Upper lobe of left lung (tissue), 6 donors: ENCODE measurements around the gene SLC2A3. TPM values are rescaled to one million over a fixed set of nuclear protein-coding genes. Genes with fewer than 3 reads are reported as not detected.

ENCODE experiments used
- ATAC-seq, 2 donors: fragments of 200-7000 bp; cut with Tn5 transposase; one replicate each; pipeline ENCODE4 v1.9.1; 2022; ENCODE audit warnings: mild to moderate bottlenecking in 2 of 2, moderate library complexity in 2 of 2; ENCODE audit not compliant: low FRiP score in 2 of 2
- DNase-seq, 2 donors: peaks; one replicate each; pipeline ENCODE4 v3.0.0-alpha.2; 2019 to 2020
- H3K27ac ChIP-seq, 4 donors: fragments of 200-600 bp; sonication (generic); one replicate each; pipeline ENCODE4 v1.5.1; 2016 to 2019
- H3K27me3 ChIP-seq, 4 donors: fragments of 200-600 bp; sonication (generic); one replicate each; pipeline ENCODE4 v1.5.1; 2017 to 2019
- H3K36me3 ChIP-seq, 4 donors: fragments of 200-600 bp; sonication (generic); one replicate each; pipeline ENCODE4 v1.5.1; 2016 to 2019
- H3K4me1 ChIP-seq, 4 donors: fragments of 200-600 bp; sonication (generic); one replicate each; pipeline ENCODE4 v1.5.1; 2018 to 2019
- H3K4me3 ChIP-seq, 4 donors: fragments of 200-600 bp; sonication (generic); one replicate each; pipeline ENCODE4 v1.5.1; 2017 to 2019; ENCODE audit warnings: mild to moderate bottlenecking in 2 of 4, moderate library complexity in 1 of 4
- H3K9me3 ChIP-seq, 4 donors: fragments of 200-600 bp; sonication (generic); one replicate each; pipeline ENCODE4 v1.5.1; 2018 to 2019
- CTCF ChIP-seq, 6 experiments: fragments of 450-650 bp in 4 of 6; fragments of 200-600 bp in 2 of 6; sonication (generic) in 2 of 6; IDR thresholded peaks; one replicate each; pipeline ENCODE4 v1.5.1; 2016 to 2019; ENCODE audit warnings: antibody characterized with exemption in 6 of 6
- EP300 ChIP-seq, 4 donors: sonication (generic); formaldehyde crosslinking; IDR thresholded peaks; one replicate each; pipeline ENCODE4 v1.5.1; 2017; ENCODE audit warnings: antibody characterized with exemption in 4 of 4, control low read depth in 2 of 4
- POLR2A ChIP-seq, 4 donors: fragments of 450-650 bp; IDR thresholded peaks; one replicate each; pipeline ENCODE4 v1.5.1; 2016 to 2017; ENCODE audit warnings: antibody characterized with exemption in 4 of 4, mild to moderate bottlenecking in 2 of 4
- POLR2AphosphoS5 ChIP-seq, 2 donors: sonication (generic); formaldehyde crosslinking; IDR thresholded peaks; one replicate each; pipeline ENCODE4 v1.5.1; 2017; ENCODE audit warnings: antibody characterized with exemption in 2 of 2
- WGBS, 2 donors: methylation state at CpG; one replicate each; pipeline ENCODE4 v1.1.5; 2017 to 2018; 5-methylcytosine and 5-hydroxymethylcytosine counted together
- small RNA-seq, 4 donors: library from RNA; depleted of rRNA; stranded (forward); fragments of <200 nt; gene quantifications; one replicate each; pipeline ENCODE3, GENCODE V24; 2016
- total RNA-seq, 6 donors: library from RNA; depleted of rRNA in 4 of 6; stranded (reverse); fragments of >200 nt in 4 of 6; gene quantifications; one replicate each; pipeline versions ENCODE4 v1.1.0 to v1.2.1, GENCODE V29; 2016 to 2021
- donor health status: DM: no; HTN: no; CAD: no; lungs with moderate emphysema.
- donor health status: DM: no; HTN: yes; CAD: no; lungs with severe emphysema.

The SLC2A3 gene
- total RNA-seq, 6 donors from 2014 or later, result 43.0 to 148 (median 63.4) TPM

GRCh38 chr12:7879246-7879645 is 56.7 kb downstream of the SLC2A3 start:
- Histone ChIP-seq H3K4me3 (no peak overlapping the region), H3K27ac (no peak overlapping the region), H3K4me1 (no peaks in the 10 kb centered on the region), H3K9me3 (no peaks in the 10 kb centered on the region), H3K27me3 (no peaks in the 10 kb centered on the region), H3K36me3 (no peaks in the 10 kb centered on the region)
- DNase-seq (no peak), ATAC-seq (no peak)
- WGBS, 2 donors, result 97 to 99% methylated on average over 3 of the region's 3 CpGs
- no peak for TF ChIP-seq CTCF (IDR thresholded peaks at IDR 0.05)
- no peak for TF ChIP-seq EP300 (IDR thresholded peaks at IDR 0.05)
- no peak for TF ChIP-seq POLR2A (IDR thresholded peaks at IDR 0.05)
- TF ChIP-seq POLR2AphosphoS5 (IDR thresholded peaks at IDR 0.05), result no peak

- no peaks in the 10 kb centered on the region for H3K9me3 ChIP-seq
- 87 to 90% methylated on average over 8 of the region's 8 CpGs for WGBS, 2 donors
- DNase-seq (no peak), ATAC-seq (no peak)
- TF ChIP-seq EP300 (IDR thresholded peaks at IDR 0.05) (no peak), POLR2A (IDR thresholded peaks at IDR 0.05) (no peak), POLR2AphosphoS5 (IDR thresholded peaks at IDR 0.05) (no peak), CTCF (IDR thresholded peaks at IDR 0.05) (no peak)
- H3K4me1 ChIP-seq, result peaks cover 0 to 3% (median 0%) of the 10 kb centered on the region in 4 donors
- peaks cover 0 to 10% (median 6%) of the 10 kb centered on the region in 4 donors for H3K27me3 ChIP-seq
- H3K36me3 ChIP-seq, result no peaks in the 10 kb centered on the region
- H3K4me3 ChIP-seq, result no peak overlapping the region
- no peak overlapping the region for H3K27ac ChIP-seq
Observed at GRCh38 chr12:7877420-7877819, 58.6 kb downstream of the SLC2A3 start.

- WGBS, 2 donors, result 19 to 53% methylated on average over 8 to 63 of the region's 65 CpGs
- peak in 1 of 2 donors; percentile 82 for DNase-seq
- H3K27me3 ChIP-seq, result peaks cover 0 to 14% (median 6%) of the 10 kb centered on the region in 4 donors
- no peak for TF ChIP-seq POLR2AphosphoS5 (IDR thresholded peaks at IDR 0.05)
- TF ChIP-seq CTCF (IDR thresholded peaks at IDR 0.05), result no peak
- no peak for TF ChIP-seq EP300 (IDR thresholded peaks at IDR 0.05)
- TF ChIP-seq POLR2A (IDR thresholded peaks at IDR 0.05), result no peak
- peak in 1 of 2 donors; percentile 61 for ATAC-seq
- no peaks in the 10 kb centered on the region for H3K9me3 ChIP-seq
- H3K4me1 ChIP-seq, result peaks cover 0 to 3% (median 0%) of the 10 kb centered on the region in 4 donors
- no peak within 1 kb of the TSS for H3K4me3 ChIP-seq
- H3K36me3 ChIP-seq, result no peaks in the 10 kb centered on the region
- H3K27ac ChIP-seq, result no peak within 1 kb of the TSS
Observed at GRCh38 chr12:7872566-7873319, 63.2 kb downstream of the SLC2A3 start, which contains the start of gene SLC2A14. Gene SLC2A14, minus strand, starts transcription at chr12:7872915. Its CDS starts 3,035 bp downstream, at chr12:7869880.

GRCh38 chr12:7870335-7870734 is 65.7 kb downstream of the SLC2A3 start:
- Histone ChIP-seq H3K36me3 (no peaks in the 10 kb centered on the region), H3K27ac (no peak overlapping the region), H3K4me1 (peaks cover 0 to 3% (median 0%) of the 10 kb centered on the region in 4 donors), H3K4me3 (no peak overlapping the region), H3K27me3 (peaks cover 0 to 14% (median 6%) of the 10 kb centered on the region in 4 donors), H3K9me3 (no peaks in the 10 kb centered on the region)
- 54 to 64% methylated on average over 3 of the region's 3 CpGs for WGBS, 2 donors
- ATAC-seq (no peak), DNase-seq (no peak)
- TF ChIP-seq POLR2AphosphoS5 (IDR thresholded peaks at IDR 0.05) (no peak), CTCF (IDR thresholded peaks at IDR 0.05) (no peak), EP300 (IDR thresholded peaks at IDR 0.05) (no peak), POLR2A (IDR thresholded peaks at IDR 0.05) (no peak)

Small RNAs within 50 kb of the gene (small RNA-seq; reads per million reads assigned to genes)
- 0 reads per million in 4 donors for gene RF00019

Other genes with a start within 250 kb of the SLC2A3 start
- gene GDF3, start 240.4 kb downstream of the SLC2A3 start, total RNA-seq, result under 1 TPM in 1 of 6 donors, not detected in 5; 0.20 TPM
- not detected for gene DPPA3, start 224.8 kb downstream of the SLC2A3 start, total RNA-seq
- gene CLEC4C, start 188.8 kb downstream of the SLC2A3 start, total RNA-seq, result not detected
- gene NANOGNB, start 171.0 kb downstream of the SLC2A3 start, total RNA-seq, result not detected
- gene NANOG, start 146.8 kb downstream of the SLC2A3 start, total RNA-seq, result under 1 TPM in 2 of 6 donors, not detected in 4; 0.37 to 0.54 TPM
- gene SLC2A14, start 63.3 kb downstream of the SLC2A3 start, total RNA-seq, result 1 to 10 TPM in 1 of 6 donors, under 1 TPM in 1, not detected in 4; 0.17 to 3.2 TPM
- gene FOXJ2, start 96.5 kb upstream of the SLC2A3 start, total RNA-seq, result 10 to 100 TPM; 14.7 to 25.1 (median 18.4) TPM
- 10 to 100 TPM in 5 of 6 donors, 1 to 10 TPM in 1; 2.4 to 68.7 (median 23.5) TPM for gene C3AR1, start 130.2 kb upstream of the SLC2A3 start, total RNA-seq
- 10 to 100 TPM; 30.9 to 55.9 (median 36.1) TPM for gene NECAP1, start 146.1 kb upstream of the SLC2A3 start, total RNA-seq
- 10 to 100 TPM in 1 of 6 donors, 1 to 10 TPM in 4, under 1 TPM in 1; 0.67 to 26.2 (median 6.8) TPM for gene CLEC4A, start 187.4 kb upstream of the SLC2A3 start, total RNA-seq
- not detected for gene ZNF705A, start 220.8 kb upstream of the SLC2A3 start, total RNA-seq